A549 treated with AZD9567 at 1 μM for 4 hours (cell line): ENCODE results near the gene RPS6KA2. TPM values are rescaled to one million over a fixed set of nuclear protein-coding genes. Genes with fewer than 3 reads are reported as not detected.

ENCODE experiments used
- total RNA-seq: library from RNA; stranded (reverse); fragments of 200-300 nt; extraction: Qiagen RNA extraction; gene quantifications from 5 replicates; pipeline ENCODE4 v1.2.3, GENCODE V29; 2022; ENCODE audit not compliant: insufficient read depth

Gene RPS6KA2
- total RNA-seq, result 0.10 to 0.19 TPM (median 0.13 TPM) in 4 of 5 replicates, not detected in the other

DNA sequence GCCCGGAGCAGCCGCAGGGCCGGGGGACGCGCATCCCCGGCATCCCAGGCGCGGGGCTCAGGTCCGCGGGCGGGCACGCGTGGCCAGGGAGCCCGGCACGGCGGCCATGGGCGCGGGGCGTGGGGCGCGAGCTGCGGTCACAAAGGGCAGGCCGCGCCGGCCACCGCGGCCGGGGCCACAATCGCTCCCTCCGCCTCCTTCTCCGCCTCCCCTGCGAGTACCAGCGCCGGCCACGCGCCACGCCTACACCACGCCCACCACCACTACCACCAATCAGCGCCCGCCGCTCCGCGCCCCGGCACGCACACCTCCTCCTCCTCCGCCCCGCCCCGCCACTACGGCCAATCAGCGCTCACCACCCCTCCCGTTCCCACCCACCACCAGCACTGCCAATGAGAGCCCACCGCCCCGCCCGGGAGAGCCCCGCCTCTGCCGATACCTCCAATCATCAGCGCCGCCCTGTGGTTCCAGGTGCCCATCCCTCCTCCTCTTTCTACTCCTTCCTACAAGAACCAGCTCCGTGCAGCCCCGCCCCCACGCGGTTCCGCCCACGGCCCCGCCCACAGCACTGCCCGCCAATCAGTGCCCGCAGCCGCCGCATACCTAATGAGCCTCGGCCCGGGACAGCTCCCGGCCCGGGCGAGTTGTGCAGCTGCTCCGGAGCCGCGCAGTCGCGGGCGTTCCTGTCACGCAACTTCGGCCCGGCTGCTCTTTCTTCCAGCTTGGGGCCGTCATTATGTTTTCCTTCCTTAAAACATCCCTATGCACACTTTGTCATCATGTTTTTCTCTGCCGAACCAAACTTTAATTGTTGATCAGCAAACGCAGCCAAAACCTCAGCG lies at the start of gene RPS6KA2:
Gene RPS6KA2, minus strand, starts transcription at position 219 of the 842 bp plus-strand sequence. CDS start 232 bp downstream, outside the sequence.

DNA sequence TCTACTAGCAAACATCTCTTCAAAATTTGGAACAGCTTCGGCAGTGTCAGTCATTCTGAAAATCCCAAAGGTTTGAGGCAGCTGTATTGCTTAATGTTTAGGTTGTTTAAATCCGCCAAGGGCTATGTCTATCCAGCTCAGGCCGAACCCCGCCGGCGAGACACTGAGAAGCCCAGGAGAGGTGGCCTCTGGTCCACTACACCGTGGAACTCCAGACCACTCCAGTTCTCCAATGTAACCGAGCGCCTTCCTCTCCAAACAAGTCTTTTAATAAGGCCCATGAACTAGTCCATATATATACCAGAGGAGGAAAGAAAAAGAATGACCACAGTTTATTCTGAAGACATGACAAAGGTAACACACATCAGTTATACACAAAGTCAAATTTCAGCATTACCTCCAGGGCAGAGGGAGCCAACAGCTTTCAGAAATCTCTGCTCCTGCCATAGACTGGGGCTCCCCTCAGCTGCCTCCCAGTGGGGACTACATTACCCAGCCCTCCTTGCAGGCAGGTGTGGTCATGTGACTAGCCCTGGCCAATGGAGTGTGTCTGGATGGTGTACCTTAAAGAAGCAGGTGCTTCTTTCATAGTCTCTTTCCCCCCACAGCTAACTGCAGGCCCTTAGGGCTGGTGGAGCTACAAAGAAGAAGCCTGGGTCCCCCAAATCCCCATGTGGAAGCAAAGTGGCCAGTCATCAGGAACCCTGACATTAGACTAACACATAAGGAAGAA lies 40.5 kb downstream of the RPS6KA2 start, which contains the start of gene RAMACL:
Gene RAMACL, minus strand, starts transcription at position 255 of the 733 bp plus-strand sequence. Its CDS starts 201 bp downstream, at position 54.

DNA sequence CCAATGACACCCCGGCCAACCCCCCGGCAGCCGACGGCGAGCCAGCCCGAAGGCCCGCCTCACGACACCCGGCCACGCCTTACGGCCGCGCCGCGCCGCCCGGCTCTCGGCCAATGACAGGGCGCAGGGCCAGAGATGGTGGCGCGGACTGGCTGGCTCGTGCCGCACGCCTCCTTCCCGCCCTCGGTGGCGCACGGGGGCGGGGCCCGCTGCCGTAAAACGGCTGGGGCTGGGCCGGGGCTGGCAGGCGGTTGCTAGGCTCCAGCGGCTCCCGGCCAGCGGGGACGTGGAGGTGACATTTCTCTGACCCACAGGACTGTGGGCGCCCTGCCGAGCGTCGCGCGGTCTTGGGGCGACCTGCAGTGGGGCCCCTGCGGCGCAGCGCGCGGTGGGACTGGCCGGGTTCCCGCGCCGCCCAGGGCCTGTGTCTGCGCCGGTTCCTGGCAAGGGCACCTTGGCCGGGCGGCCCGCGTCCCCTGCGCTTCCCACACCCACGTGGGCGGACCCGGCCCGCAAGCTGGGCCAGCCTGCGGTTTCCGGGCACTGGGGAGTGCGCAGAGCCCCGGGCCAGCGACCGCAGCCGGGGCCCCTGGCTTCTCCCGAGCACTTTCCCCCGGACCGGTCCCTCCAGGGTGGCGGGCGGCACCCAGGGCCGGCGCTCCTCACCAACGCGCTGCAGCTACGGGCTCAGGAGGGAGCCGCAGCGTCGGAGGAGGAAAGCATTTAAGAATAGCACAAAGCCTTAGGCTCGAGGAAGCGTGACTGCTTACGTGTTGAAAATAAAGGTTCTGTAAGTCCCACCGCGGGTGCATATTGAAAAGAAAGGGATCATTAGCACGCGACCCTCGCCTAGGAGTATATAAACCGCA lies 243.9 kb downstream of the RPS6KA2 start, which contains the start of gene MPC1:
Gene MPC1, minus strand, starts transcription at position 8 of the 869 bp plus-strand sequence. CDS start 64 bp downstream, outside the sequence.

Other genes with a start within 250 kb of the RPS6KA2 start
- gene MPC1, start 244.3 kb downstream of the RPS6KA2 start, total RNA-seq, result 4.7 to 6.3 TPM (median 5.0 TPM) in 5 replicates
- gene RAMACL, start 40.6 kb downstream of the RPS6KA2 start, total RNA-seq, result 0.08 to 0.19 TPM (median 0.13 TPM) in 4 of 5 replicates, not detected in the other